A549 (cell line): ENCODE measurements around the gene RAP1A. TPM values are rescaled to one million over a fixed set of nuclear protein-coding genes. Genes with fewer than 3 reads are reported as not detected.

ENCODE experiments used
- ATAC-seq, 2 experiments: fragments of 200-7000 bp in 1 of 2; fragments of >200 bp in 1 of 2; cut with Nextera tagmentation in 1 of 2; cut with Tn5 transposase in 1 of 2; 3 replicates each; pipeline versions ENCODE4 v1.8.0 to v1.9.1; 2018 to 2020; ENCODE audit warnings: mild to moderate bottlenecking in 1 of 2, moderate library complexity in 1 of 2
- CTCF ChIA-PET: fragments of 300-600 bp; sonication (Branson Sonifier 250); formaldehyde crosslinking; extraction: SDS; loops from one replicate; lab custom pipeline; 2021; ENCODE audit warnings: antibody characterized with exemption, inconsistent platforms; lab: Yijun Ruan, JAX
- POLR2A ChIA-PET: fragments of 350-600 bp; formaldehyde crosslinking; extraction: SDS; loops from one replicate; lab custom pipeline; 2021; ENCODE audit warnings: antibody characterized with exemption, inconsistent platforms; lab: Yijun Ruan, JAX
- DNase-seq, 2 experiments: peaks; one replicate each; pipeline versions ENCODE4 v3.0.0 to v3.0.0-alpha.2; 2011 to 2016; ENCODE audit warnings: low read depth in 1 of 2, low spot score in 1 of 2
- FAIRE-seq: peaks from 2 replicates; lab custom pipeline; 2011; peaks lifted over from hg19 to GRCh38; lab: Jason Lieb, UNC
- H3K27ac ChIP-seq, 2 experiments: fragments of >200 bp; sonication (Bioruptor Twin); formaldehyde crosslinking; 3 replicates each; pipeline ENCODE4 v1.5.1; 2016 to 2017
- H3K4me1 ChIP-seq: fragments of >200 bp; sonication (Bioruptor Twin); formaldehyde crosslinking; 3 replicates; pipeline ENCODE4 v1.6.1; 2016
- H3K4me2 ChIP-seq: fragments of >200 bp; sonication (Bioruptor Twin); formaldehyde crosslinking; 3 replicates; pipeline ENCODE4 v1.6.1; 2016
- H3K4me3 ChIP-seq: fragments of >200 bp; sonication (Bioruptor Twin); formaldehyde crosslinking; 3 replicates; pipeline ENCODE4 v1.5.1; 2016
- H3K9me3 ChIP-seq: fragments of >200 bp; sonication (Bioruptor Twin); formaldehyde crosslinking; 3 replicates; pipeline ENCODE4 v1.6.1; 2016
- BHLHE40 ChIP-seq: IDR thresholded peaks from 2 replicates; pipeline ENCODE4 v1.6.1; 2012; ENCODE audit warnings: low read depth, low read length, inconsistent platforms
- CBX2 ChIP-seq: fragments of 200-600 bp; sonication (generic); IDR thresholded peaks from 2 replicates; pipeline ENCODE4 v1.6.1; 2016; ENCODE audit warnings: low read depth, mild to moderate bottlenecking, borderline replicate concordance
- CBX8 ChIP-seq: fragments of 200-600 bp; sonication (generic); IDR thresholded peaks from 2 replicates; pipeline ENCODE4 v1.6.1; 2016
- CEBPB ChIP-seq, 2 experiments: fragments of >200 bp in 1 of 2; sonication (Bioruptor Twin) in 1 of 2; formaldehyde crosslinking in 1 of 2; IDR thresholded peaks; 2 replicates each; pipeline ENCODE4 v1.6.1; 2012 to 2016
- EHMT2 ChIP-seq: fragments of 200-600 bp; sonication (generic); IDR thresholded peaks from 2 replicates; pipeline ENCODE4 v1.6.1; 2016; ENCODE audit warnings: antibody characterized with exemption, low read depth, mild to moderate bottlenecking, moderate library complexity
- FOSB ChIP-seq: fragments of 250-450 bp; sonication (Bioruptor Pico); IDR thresholded peaks from 2 replicates; pipeline ENCODE4 v1.5.0; 2020; ENCODE audit warnings: mild to moderate bottlenecking, moderate library complexity
- GATA3 ChIP-seq: IDR thresholded peaks from 2 replicates; pipeline ENCODE4 v1.6.1; 2012; ENCODE audit warnings: borderline replicate concordance
- HOXA7 ChIP-seq: fragments of 250-450 bp; sonication (Bioruptor Pico); IDR thresholded peaks from 2 replicates; pipeline ENCODE4 v1.5.0; 2020; ENCODE audit warnings: mild to moderate bottlenecking, moderate library complexity
- HOXB5 ChIP-seq: fragments of 250-450 bp; sonication (Bioruptor Pico); IDR thresholded peaks from 2 replicates; pipeline ENCODE4 v1.5.0; 2020; ENCODE audit warnings: mild to moderate bottlenecking, moderate library complexity
- JUN ChIP-seq, 2 experiments: fragments of >200 bp; sonication (Bioruptor Twin); formaldehyde crosslinking; IDR thresholded peaks; 2 replicates in 1 of 2; 3 replicates in 1 of 2; pipeline ENCODE4 v1.6.1; 2016 to 2017
- MAX ChIP-seq: IDR thresholded peaks from 2 replicates; pipeline ENCODE4 v1.6.1; 2012
- MAZ ChIP-seq: fragments of 150-350 bp; IDR thresholded peaks from 2 replicates; pipeline ENCODE4 v1.6.1; 2014; ENCODE audit warnings: antibody characterized with exemption, low read depth, low read length, borderline replicate concordance
- NR3C1 ChIP-seq: fragments of >200 bp; sonication (Bioruptor Twin); formaldehyde crosslinking; IDR thresholded peaks from 3 replicates; pipeline ENCODE4 v1.6.1; 2017
- PHF8 ChIP-seq: fragments of 200-600 bp; sonication (generic); IDR thresholded peaks from 2 replicates; pipeline ENCODE4 v1.6.1; 2016; ENCODE audit warnings: low read depth, mild to moderate bottlenecking, antibody characterized with exemption, moderate library complexity, borderline replicate concordance
- POLR2AphosphoS2 ChIP-seq: conservative IDR thresholded peaks from 2 replicates; pipeline ENCODE4 v1.6.1; 2012; ENCODE audit warnings: low read length, improper control_type of control experiment, inconsistent platforms
- RAD21 ChIP-seq, 2 experiments: fragments of >200 bp in 1 of 2; sonication (Bioruptor Twin) in 1 of 2; formaldehyde crosslinking in 1 of 2; IDR thresholded peaks in 1 of 2; conservative IDR thresholded peaks in 1 of 2; 2 replicates in 1 of 2; 3 replicates in 1 of 2; pipeline ENCODE4 v1.6.1; 2012 to 2018; ENCODE audit warnings: inconsistent platforms in 1 of 2
- RFX5 ChIP-seq: fragments of 450-650 bp; IDR thresholded peaks from 2 replicates; pipeline ENCODE4 v1.7.1; 2014; ENCODE audit warnings: antibody characterized with exemption, mild to moderate bottlenecking, moderate library complexity
- SMC3 ChIP-seq: fragments of >200 bp; sonication (Bioruptor Twin); formaldehyde crosslinking; IDR thresholded peaks from 3 replicates; pipeline ENCODE4 v1.6.1; 2018; ENCODE audit warnings: inconsistent platforms
- TFCP2L1 ChIP-seq: fragments of 250-450 bp; sonication (Bioruptor Pico); IDR thresholded peaks from 2 replicates; pipeline ENCODE4 v1.5.0; 2021; ENCODE audit warnings: mild to moderate bottlenecking
- TP53 ChIP-seq: fragments of 250-450 bp; sonication (Bioruptor Pico); IDR thresholded peaks from 2 replicates; pipeline ENCODE4 v1.5.0; 2021; ENCODE audit warnings: mild to moderate bottlenecking, moderate library complexity
- USF2 ChIP-seq: fragments of 450-650 bp; IDR thresholded peaks from 2 replicates; pipeline ENCODE4 v1.6.1; 2014; ENCODE audit warnings: antibody characterized with exemption
- ZC3H11A ChIP-seq: fragments of 450-650 bp; IDR thresholded peaks from 2 replicates; pipeline ENCODE4 v1.6.1; 2014; ENCODE audit warnings: antibody characterized with exemption, mild to moderate bottlenecking
- ZNF302 ChIP-seq: fragments of 250-450 bp; sonication (Bioruptor Pico); IDR thresholded peaks from 2 replicates; pipeline ENCODE4 v1.9.0; 2021; ENCODE audit warnings: inconsistent platforms, mild to moderate bottlenecking, moderate library complexity
- ZSCAN20 ChIP-seq: fragments of 250-450 bp; sonication (Bioruptor Pico); IDR thresholded peaks from 2 replicates; pipeline ENCODE4 v1.8.0; 2022; ENCODE audit warnings: mild to moderate bottlenecking, moderate library complexity
- WGBS: methylation state at CpG from one replicate; pipeline ENCODE4 v1.1.6; 2017; ENCODE audit errors: missing lambda C conversion rate; 5-methylcytosine and 5-hydroxymethylcytosine counted together
- polyA plus RNA-seq, 4 experiments: library from polyadenylated mRNA; depleted of rRNA in 3 of 4; stranded (reverse); fragments of >200 nt; fragmentation: RNase III in 1 of 4; extraction: RNeasy Plus Mini Kit Qiagen cat#74134 plus additional on column Dnase treatment in 1 of 4; gene quantifications; 2 replicates in 3 of 4; 3 replicates in 1 of 4; pipeline ENCODE4 v1.2.3, GENCODE V29; 2011 to 2017
- TF ChIP-seq, protein P1 (sequence below): fragments of >200 bp; sonication (Bioruptor Twin); formaldehyde crosslinking; IDR thresholded peaks from 3 replicates; pipeline ENCODE4 v1.5.1; 2016
- TF ChIP-seq, protein P2 (sequence below): fragments of 250-450 bp; sonication (Bioruptor Pico); IDR thresholded peaks from 2 replicates; pipeline ENCODE4 v1.5.0; 2021; ENCODE audit warnings: mild to moderate bottlenecking, moderate library complexity, borderline replicate concordance
- TF ChIP-seq, protein P3 (sequence below): fragments of 150-350 bp; IDR thresholded peaks from 2 replicates; pipeline ENCODE4 v1.6.1; 2014; ENCODE audit warnings: low read depth, mild to moderate bottlenecking, low read length

Gene RAP1A
- polyA plus RNA-seq, 2 of the 4 experiments (the other 2 are of a cell fraction) = 37.1 to 39.8 TPM

- no peak for FAIRE-seq
Observed at GRCh38 chr1:111743679-111744101, 124.1 kb downstream of the RAP1A start.

DNA sequence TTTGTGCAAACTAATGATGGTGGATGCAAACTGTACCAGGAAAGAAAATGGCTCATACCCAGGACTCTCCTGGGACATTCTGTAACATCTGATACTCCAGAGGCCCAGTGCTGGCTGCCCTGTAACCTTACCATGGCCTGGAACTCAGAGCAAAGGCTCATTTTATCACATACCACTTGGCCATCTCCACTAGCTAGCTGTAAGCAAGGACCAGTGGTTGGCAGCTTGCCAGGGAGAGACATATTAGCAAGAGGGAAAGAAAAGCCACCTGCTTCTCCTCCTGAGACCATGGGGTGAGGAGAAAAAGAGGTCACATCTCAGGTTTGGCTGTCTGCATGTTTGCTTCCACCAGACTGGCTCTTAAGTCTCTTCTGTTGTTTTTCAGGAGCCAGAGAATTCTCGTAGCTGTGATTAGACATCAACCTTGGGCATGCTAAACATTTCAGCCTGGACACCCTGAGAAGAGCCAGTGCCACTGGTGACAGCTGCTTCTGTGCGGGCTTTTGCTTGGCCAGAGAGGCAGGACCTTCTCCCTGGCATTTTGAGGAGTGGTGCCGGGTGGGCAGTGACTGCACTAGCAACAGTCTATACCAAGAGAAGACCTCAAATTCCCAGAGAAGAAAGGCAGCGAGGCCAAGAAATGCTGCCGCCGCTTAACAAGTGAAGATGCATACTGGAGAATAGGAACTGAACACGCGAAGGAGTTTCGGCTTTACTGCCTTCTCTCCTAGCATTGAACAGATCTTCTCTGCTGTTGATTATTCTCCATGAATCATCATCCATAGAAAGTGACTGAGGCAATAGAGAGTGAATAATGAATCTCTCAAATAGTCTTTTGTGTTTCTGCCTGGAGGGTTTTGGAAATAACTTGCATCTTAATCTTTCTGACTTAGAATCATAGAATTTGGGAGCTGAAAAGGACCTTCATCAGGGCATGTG lies 126.4 kb downstream of the RAP1A start:
- Histone ChIP-seq H3K4me1 (no peaks in the 10 kb centered on the region), H3K4me3 (no peak overlapping the region), H3K9me3 (no peaks in the 10 kb centered on the region), H3K4me2 (no peak overlapping the region), H3K27ac (no peak overlapping the region)
- DNase-seq (no peak), FAIRE-seq (no peak), ATAC-seq (no peak)
- CTCF ChIA-PET = interaction anchor here (1.0 to 2.7 kb wide), 8 partner anchors 9 to 292 kb away, joined by 3 to 26 read pairs (median 9); partner anchors contain the start of gene DDX20
- WGBS = 91% methylated on average over 9 of the region's 9 CpGs
- POLR2A ChIA-PET = no interaction called here
- no peak for TF ChIP-seq HOXB5 (CRISPR knock-in tag)

More at GRCh38 chr1:111743679-111744101, 124.1 kb downstream of the RAP1A start:
- H3K27ac ChIP-seq = no peak overlapping the region
- ATAC-seq (no peak), DNase-seq (no peak)
- ChIA-PET POLR2A (no interaction called here), CTCF (interaction anchor here (0.9 to 2.7 kb wide), 5 partner anchors 11 to 263 kb away, joined by 3 to 11 read pairs (median 3); no protein-coding TSS in a partner anchor)
- no peak overlapping the region for H3K4me2 ChIP-seq
- TF ChIP-seq ZC3H11A (no peak), ZSCAN20 (CRISPR knock-in tag) (no peak), CBX8 (no peak), CBX2 (no peak), CEBPB (IDR thresholded peaks at IDR 0.05) (no peak)
- no peaks in the 10 kb centered on the region for H3K4me1 ChIP-seq
- 70% methylated on average over 3 of the region's 3 CpGs for WGBS
- no peaks in the 10 kb centered on the region for H3K9me3 ChIP-seq
- no peak overlapping the region for H3K4me3 ChIP-seq

- 79% methylated on average over 2 of the region's 2 CpGs for WGBS
- FAIRE-seq = no peak
- POLR2A ChIA-PET = no interaction called here
Observed at GRCh38 chr1:111746614-111746999, 127.0 kb downstream of the RAP1A start.

DNA sequence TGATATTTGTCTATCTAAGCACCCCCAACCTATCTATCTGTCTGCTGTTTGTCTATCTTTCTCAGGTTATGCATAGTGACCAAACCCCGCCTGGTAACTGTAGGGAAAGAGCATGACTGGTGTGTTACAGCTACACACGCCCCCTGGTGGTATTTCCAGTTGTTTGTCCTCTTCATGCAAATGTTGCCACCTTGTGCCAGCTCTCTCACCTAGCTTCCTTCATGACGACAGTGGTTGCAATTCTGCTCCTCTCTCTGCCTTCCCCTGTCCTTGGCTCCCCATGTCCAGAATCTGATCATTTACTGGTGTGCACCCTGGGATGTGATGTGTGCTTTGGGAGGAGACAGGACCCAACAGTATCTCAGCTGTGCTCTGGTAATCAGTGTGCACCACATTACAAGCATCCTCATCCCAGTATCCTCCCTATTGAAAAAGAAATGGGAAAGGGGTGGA lies 127.7 kb downstream of the RAP1A start:
- ATAC-seq = peak; percentile 88 to 96
- no peak overlapping the region for H3K4me3 ChIP-seq
- no peaks in the 10 kb centered on the region for H3K4me1 ChIP-seq
- H3K9me3 ChIP-seq = no peaks in the 10 kb centered on the region
- no peak overlapping the region for H3K27ac ChIP-seq
- 3% methylated on average over 3 of the region's 3 CpGs for WGBS
- ChIA-PET CTCF (interaction anchor here (0.7 to 2.3 kb wide), 17 partner anchors 8 to 294 kb away, joined by 3 to 26 read pairs (median 4); partner anchors contain the start of genes DDX20 and INKA2), POLR2A (no interaction called here)
- H3K4me2 ChIP-seq = no peak overlapping the region
- peak; percentile 60 to 83 for DNase-seq
- FAIRE-seq = no peak
- TF ChIP-seq HOXA7 (no peak), TP53 (CRISPR knock-in tag) (no peak), POLR2AphosphoS2 (no peak), MAX (0 out of 2 replicates have a peak, but pooled peaks have one; percentile 30), NR3C1 (no peak), ZNF302 (CRISPR knock-in tag) (no peak), USF2 (no peak), SMC3 (peak; percentile 70), RAD21 (conservative IDR thresholded peaks at IDR 0.05 in 1 of 2, IDR thresholded peaks at IDR 0.05 in 1 of 2) (peak; percentile 52 to 60)
- TF ChIP-seq, protein P1, sequence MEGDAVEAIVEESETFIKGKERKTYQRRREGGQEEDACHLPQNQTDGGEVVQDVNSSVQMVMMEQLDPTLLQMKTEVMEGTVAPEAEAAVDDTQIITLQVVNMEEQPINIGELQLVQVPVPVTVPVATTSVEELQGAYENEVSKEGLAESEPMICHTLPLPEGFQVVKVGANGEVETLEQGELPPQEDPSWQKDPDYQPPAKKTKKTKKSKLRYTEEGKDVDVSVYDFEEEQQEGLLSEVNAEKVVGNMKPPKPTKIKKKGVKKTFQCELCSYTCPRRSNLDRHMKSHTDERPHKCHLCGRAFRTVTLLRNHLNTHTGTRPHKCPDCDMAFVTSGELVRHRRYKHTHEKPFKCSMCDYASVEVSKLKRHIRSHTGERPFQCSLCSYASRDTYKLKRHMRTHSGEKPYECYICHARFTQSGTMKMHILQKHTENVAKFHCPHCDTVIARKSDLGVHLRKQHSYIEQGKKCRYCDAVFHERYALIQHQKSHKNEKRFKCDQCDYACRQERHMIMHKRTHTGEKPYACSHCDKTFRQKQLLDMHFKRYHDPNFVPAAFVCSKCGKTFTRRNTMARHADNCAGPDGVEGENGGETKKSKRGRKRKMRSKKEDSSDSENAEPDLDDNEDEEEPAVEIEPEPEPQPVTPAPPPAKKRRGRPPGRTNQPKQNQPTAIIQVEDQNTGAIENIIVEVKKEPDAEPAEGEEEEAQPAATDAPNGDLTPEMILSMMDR = peak; percentile 83
- TF ChIP-seq, protein P2, sequence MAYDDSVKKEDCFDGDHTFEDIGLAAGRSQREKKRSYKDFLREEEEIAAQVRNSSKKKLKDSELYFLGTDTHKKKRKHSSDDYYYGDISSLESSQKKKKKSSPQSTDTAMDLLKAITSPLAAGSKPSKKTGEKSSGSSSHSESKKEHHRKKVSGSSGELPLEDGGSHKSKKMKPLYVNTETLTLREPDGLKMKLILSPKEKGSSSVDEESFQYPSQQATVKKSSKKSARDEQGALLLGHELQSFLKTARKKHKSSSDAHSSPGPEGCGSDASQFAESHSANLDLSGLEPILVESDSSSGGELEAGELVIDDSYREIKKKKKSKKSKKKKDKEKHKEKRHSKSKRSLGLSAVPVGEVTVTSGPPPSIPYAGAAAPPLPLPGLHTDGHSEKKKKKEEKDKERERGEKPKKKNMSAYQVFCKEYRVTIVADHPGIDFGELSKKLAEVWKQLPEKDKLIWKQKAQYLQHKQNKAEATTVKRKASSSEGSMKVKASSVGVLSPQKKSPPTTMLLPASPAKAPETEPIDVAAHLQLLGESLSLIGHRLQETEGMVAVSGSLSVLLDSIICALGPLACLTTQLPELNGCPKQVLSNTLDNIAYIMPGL (CRISPR knock-in tag) = no peak
- TF ChIP-seq, protein P3, sequence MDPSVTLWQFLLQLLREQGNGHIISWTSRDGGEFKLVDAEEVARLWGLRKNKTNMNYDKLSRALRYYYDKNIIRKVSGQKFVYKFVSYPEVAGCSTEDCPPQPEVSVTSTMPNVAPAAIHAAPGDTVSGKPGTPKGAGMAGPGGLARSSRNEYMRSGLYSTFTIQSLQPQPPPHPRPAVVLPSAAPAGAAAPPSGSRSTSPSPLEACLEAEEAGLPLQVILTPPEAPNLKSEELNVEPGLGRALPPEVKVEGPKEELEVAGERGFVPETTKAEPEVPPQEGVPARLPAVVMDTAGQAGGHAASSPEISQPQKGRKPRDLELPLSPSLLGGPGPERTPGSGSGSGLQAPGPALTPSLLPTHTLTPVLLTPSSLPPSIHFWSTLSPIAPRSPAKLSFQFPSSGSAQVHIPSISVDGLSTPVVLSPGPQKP = no peak

More at GRCh38 chr1:111746614-111746999, 127.0 kb downstream of the RAP1A start:
- H3K9me3 ChIP-seq = no peaks in the 10 kb centered on the region
- CTCF ChIA-PET = interaction anchor here (1.0 to 2.3 kb wide), 14 partner anchors 8 to 293 kb away, joined by 3 to 26 read pairs (median 4); partner anchors contain the start of genes DDX20 and INKA2
- ATAC-seq (peak in 1 of 2 experiments; percentile 53; a peak in 3 of 6 replicates), DNase-seq (no peak)
- H3K4me3 ChIP-seq = no peak overlapping the region
- no peak for TF ChIP-seq ZNF302 (CRISPR knock-in tag)
- TF ChIP-seq PHF8 = no peak
- TF ChIP-seq BHLHE40 = no peak
- no peak for TF ChIP-seq FOSB (CRISPR knock-in tag)
- no peak for TF ChIP-seq MAZ
- TF ChIP-seq RFX5 = no peak
- TF ChIP-seq ZC3H11A = no peak
- TF ChIP-seq TP53 (CRISPR knock-in tag) = no peak
- no peak for TF ChIP-seq EHMT2
- TF ChIP-seq GATA3 = no peak
- no peak for TF ChIP-seq TFCP2L1 (CRISPR knock-in tag)
- no peak for TF ChIP-seq JUN (IDR thresholded peaks at IDR 0.05)
- no peak overlapping the region for H3K4me2 ChIP-seq
- no peaks in the 10 kb centered on the region for H3K4me1 ChIP-seq
- H3K27ac ChIP-seq = no peak overlapping the region
